ENCODE data around the gene YY1AP1.

GRCh38 chr1:155645034-155645598 lies 43.5 kb downstream of the YY1AP1 start:
- TF ChIP-seq EZH2phosphoT487 (IDR thresholded peaks at IDR 0.05; ENCODE audit: insufficient read depth, low read depth) (no peak), EZH2 (IDR thresholded peaks at IDR 0.05; ENCODE audit: insufficient read depth, poor library complexity, severe bottlenecking) (no peak)
